ENCODE results near the gene YWHAG. TPM values are rescaled to one million over a fixed set of nuclear protein-coding genes. Genes with fewer than 3 reads are reported as not detected.

The YWHAG gene
- total and polyA plus RNA-seq, 2 experiments from 2014 or later = 82.2 to 179 TPM

GRCh38 chr7:76338298-76339084 lies 20.3 kb downstream of the YWHAG start:
- Mint-ChIP-seq H3K9me3 (no peaks in the 10 kb centered on the region), H3K27ac (peak overlapping the region; percentile 44), H3K4me3 (no peak overlapping the region), H3K4me1 (peaks cover 44% of the 10 kb centered on the region), H3K36me3 (ENCODE audit: low read depth) (peaks cover 80% of the 10 kb centered on the region), H3K27me3 (ENCODE audit: insufficient read depth, low read depth, poor library complexity) (peaks cover 2% of the 10 kb centered on the region)
- TF ChIP-seq CTCF (conservative IDR thresholded peaks at IDR 0.05; ENCODE audit: low read depth in 2 of 2) (no peak), ETS1 (IDR thresholded peaks at IDR 0.05) (no peak), JUNB (IDR thresholded peaks at IDR 0.05; ENCODE audit: unreplicated experiment) (no peak), ZNF462 (CRISPR knock-in tag; IDR thresholded peaks at IDR 0.05) (no peak), EZH2phosphoT487 (IDR thresholded peaks at IDR 0.05; ENCODE audit: unreplicated experiment) (no peak), NANOG (IDR thresholded peaks at IDR 0.05; ENCODE audit: borderline replicate concordance) (no peak), ZNF114 (CRISPR knock-in tag; IDR thresholded peaks at IDR 0.05) (no peak), CREB1 (CRISPR knock-in tag; IDR thresholded peaks at IDR 0.05; ENCODE audit: low read depth) (no peak), POLR2AphosphoS5 (IDR thresholded peaks at IDR 0.05; ENCODE audit: low read depth) (no peak), REST (IDR thresholded peaks at IDR 0.05; ENCODE audit: unreplicated experiment) (no peak), EZH2 (IDR thresholded peaks at IDR 0.05; ENCODE audit: low read depth, unreplicated experiment) (no peak), ZNF331 (CRISPR knock-in tag; IDR thresholded peaks at IDR 0.05; ENCODE audit: low read depth) (no peak)
- Histone ChIP-seq H3K4me2 (no peak overlapping the region), H3K4me1 (ENCODE audit: insufficient read depth) (peaks cover 16% of the 10 kb centered on the region), H3K36me3 (ENCODE audit: insufficient read depth) (peaks cover 13% of the 10 kb centered on the region), H2AFZ (no peak overlapping the region), H3F3A (replicated peaks; ENCODE audit: low read depth) (peaks cover 12% of the 10 kb centered on the region), H3K9me2 (ENCODE audit: insufficient read depth) (no peaks in the 10 kb centered on the region), H3K4me3 (no peak overlapping the region), H4K20me1 (replicated peaks; ENCODE audit: insufficient read depth) (peaks cover 97% of the 10 kb centered on the region), H3K27me3 (ENCODE audit: insufficient read depth) (no peaks in the 10 kb centered on the region), H3K79me2 (replicated peaks; ENCODE audit: insufficient read depth) (peaks cover 100% of the 10 kb centered on the region), H3K27ac (ENCODE audit: low read depth) (peak overlapping the region; percentile 80)
- ATAC-seq (no peak), DNase-seq (ENCODE audit: low spot score) (no peak)
